Measurements from ENCODE around the gene NEU3. TPM values are rescaled to one million over a fixed set of nuclear protein-coding genes. Genes with fewer than 3 reads are reported as not detected.

The NEU3 gene
- polyA plus RNA-seq, 3 donors: 2.3 to 25.1 (median 3.9) TPM

DNA sequence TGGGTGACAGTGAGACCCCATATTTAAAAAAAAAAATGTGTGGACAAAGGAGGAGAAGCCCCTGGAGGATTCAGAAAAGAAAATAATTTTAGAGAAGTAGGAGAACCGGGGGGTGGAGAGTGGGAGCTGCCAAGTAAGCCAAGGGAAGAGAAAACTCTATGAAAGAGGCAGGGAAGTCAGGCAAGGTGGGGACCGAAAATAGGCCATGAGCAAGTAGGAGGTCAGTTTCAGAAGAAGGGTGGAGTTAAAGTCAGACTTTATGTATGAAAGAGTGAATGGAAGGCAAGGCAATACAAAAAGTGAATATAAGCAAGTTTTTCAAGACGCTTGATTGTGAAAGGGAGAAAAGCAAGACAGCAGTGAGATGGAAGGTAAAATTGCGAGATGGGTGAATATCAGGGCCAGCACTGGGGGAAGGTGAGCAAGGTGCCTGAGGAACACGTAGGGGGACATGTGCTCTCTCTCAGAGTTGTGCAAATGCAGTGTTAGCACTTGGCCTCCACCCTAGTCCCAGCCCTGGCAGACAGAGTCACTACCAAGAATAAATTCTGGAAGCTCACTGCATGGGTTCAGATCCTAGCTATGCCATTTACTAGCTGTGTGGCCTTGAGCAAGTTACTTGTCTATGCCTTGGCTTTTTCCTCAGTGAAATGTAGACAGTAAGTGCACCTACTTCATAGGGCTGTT lies 46.5 kb upstream of the NEU3 start:
- intact Hi-C loops (cut with micrococcal nuclease): no loop called here
- no peak overlapping the region for H3K27ac Mint-ChIP-seq
- H3K27ac ChIP-seq (ENCODE audit: low read depth in 1 of 2, low read length in 2 of 2): no peak overlapping the region
- TF ChIP-seq, protein P1, sequence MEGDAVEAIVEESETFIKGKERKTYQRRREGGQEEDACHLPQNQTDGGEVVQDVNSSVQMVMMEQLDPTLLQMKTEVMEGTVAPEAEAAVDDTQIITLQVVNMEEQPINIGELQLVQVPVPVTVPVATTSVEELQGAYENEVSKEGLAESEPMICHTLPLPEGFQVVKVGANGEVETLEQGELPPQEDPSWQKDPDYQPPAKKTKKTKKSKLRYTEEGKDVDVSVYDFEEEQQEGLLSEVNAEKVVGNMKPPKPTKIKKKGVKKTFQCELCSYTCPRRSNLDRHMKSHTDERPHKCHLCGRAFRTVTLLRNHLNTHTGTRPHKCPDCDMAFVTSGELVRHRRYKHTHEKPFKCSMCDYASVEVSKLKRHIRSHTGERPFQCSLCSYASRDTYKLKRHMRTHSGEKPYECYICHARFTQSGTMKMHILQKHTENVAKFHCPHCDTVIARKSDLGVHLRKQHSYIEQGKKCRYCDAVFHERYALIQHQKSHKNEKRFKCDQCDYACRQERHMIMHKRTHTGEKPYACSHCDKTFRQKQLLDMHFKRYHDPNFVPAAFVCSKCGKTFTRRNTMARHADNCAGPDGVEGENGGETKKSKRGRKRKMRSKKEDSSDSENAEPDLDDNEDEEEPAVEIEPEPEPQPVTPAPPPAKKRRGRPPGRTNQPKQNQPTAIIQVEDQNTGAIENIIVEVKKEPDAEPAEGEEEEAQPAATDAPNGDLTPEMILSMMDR (IDR thresholded peaks at IDR 0.05): no peak
- H3K4me3 Mint-ChIP-seq: no peak overlapping the region
- H3K4me3 ChIP-seq (replicated peaks in 1 of 3; ENCODE audit: low read depth in 2 of 3, low read length in 3 of 3): no peak overlapping the region
- no peak overlapping the region for H3K9ac ChIP-seq (ENCODE audit: insufficient read depth, low read length, poor library complexity, severe bottlenecking)
- peaks cover 0 to 2% (median 0%) of the 10 kb centered on the region in 3 donors for H3K27me3 Mint-ChIP-seq (ENCODE audit: low read depth in 3 of 3)
- WGBS (ENCODE audit: insufficient coverage): 97% methylated on average over 4 of the region's 5 CpGs
- no peaks in the 10 kb centered on the region for H4K20me1 ChIP-seq (ENCODE audit: insufficient read depth, low read length)
- no peaks in the 10 kb centered on the region for H3K4me1 ChIP-seq (ENCODE audit: control insufficient read depth in 1 of 2, insufficient read depth in 2 of 2, low read length in 2 of 2)
- no peaks in the 10 kb centered on the region for H3K9me3 ChIP-seq (replicated peaks in 1 of 2; ENCODE audit: control insufficient read depth in 1 of 2, insufficient read depth in 1 of 2, low read length in 2 of 2)
- H3K36me3 ChIP-seq (replicated peaks in 1 of 2; ENCODE audit: control insufficient read depth in 1 of 2, insufficient read depth in 2 of 2, low read length in 2 of 2): no peaks in the 10 kb centered on the region
- no peak overlapping the region for H3K4me2 ChIP-seq (replicated peaks; ENCODE audit: extremely low read depth, low read length, poor library complexity, severe bottlenecking)
- DNase-seq: no peak
- H3K79me2 ChIP-seq (ENCODE audit: insufficient read depth, low read length): no peaks in the 10 kb centered on the region
- H2AFZ ChIP-seq (ENCODE audit: insufficient read depth, low read depth, low read length, poor library complexity, severe bottlenecking): no peak overlapping the region
- peaks cover 2% of the 10 kb centered on the region for H3K4me1 Mint-ChIP-seq
- H3K9me3 Mint-ChIP-seq: no peaks in the 10 kb centered on the region
- H3K27me3 ChIP-seq (ENCODE audit: control insufficient read depth in 2 of 2, insufficient read depth in 2 of 2, low read length in 2 of 2): no peaks in the 10 kb centered on the region
- peaks cover 46 to 54% of the 10 kb centered on the region in 2 donors for H3K36me3 Mint-ChIP-seq

DNA sequence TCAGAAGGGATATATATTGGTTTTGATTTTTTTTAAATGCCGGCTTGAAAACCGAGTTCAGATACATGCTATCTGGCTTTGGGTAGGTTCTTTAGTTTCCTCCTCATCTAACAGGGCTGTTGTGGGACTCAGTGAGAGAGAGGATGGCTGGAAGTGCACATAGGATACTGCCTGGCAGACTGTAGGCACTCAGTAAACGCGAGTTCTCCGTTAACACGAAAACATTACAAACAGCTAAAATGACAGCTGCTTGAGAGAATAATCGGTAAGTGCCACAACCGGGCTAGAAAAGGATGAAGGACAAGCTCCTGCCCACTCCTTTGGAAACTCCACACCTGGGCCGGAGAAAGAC lies 40.2 kb upstream of the NEU3 start:
- peaks cover 48% of the 10 kb centered on the region for H3K79me2 ChIP-seq (ENCODE audit: insufficient read depth, low read length)

More for the DNA sequence above, 40.2 kb upstream of the NEU3 start:
- peak overlapping the region; percentile 46 to 92 for H3K27ac ChIP-seq (ENCODE audit: low read depth in 1 of 2, low read length in 2 of 2)
- H3K4me3 ChIP-seq (replicated peaks in 1 of 3; ENCODE audit: low read depth in 2 of 3, low read length in 3 of 3): peak overlapping the region; percentile 69 to 88 (median 80)
- peaks cover 4 to 11% of the 10 kb centered on the region in 2 donors for H3K36me3 ChIP-seq (replicated peaks in 1 of 2; ENCODE audit: control insufficient read depth in 1 of 2, insufficient read depth in 2 of 2, low read length in 2 of 2)
- no peaks in the 10 kb centered on the region for H3K27me3 ChIP-seq (ENCODE audit: control insufficient read depth in 2 of 2, insufficient read depth in 2 of 2, low read length in 2 of 2)
- Mint-ChIP-seq H3K36me3 (peaks cover 16 to 37% of the 10 kb centered on the region in 2 donors), H3K9me3 (no peaks in the 10 kb centered on the region), H3K27me3 (ENCODE audit: low read depth in 3 of 3) (peaks cover 0 to 3% (median 0%) of the 10 kb centered on the region in 3 donors), H3K27ac (peak overlapping the region; percentile 95 to 98 (median 97)), H3K4me3 (peak overlapping the region; percentile 96 to 98), H3K4me1 (peaks cover 31% of the 10 kb centered on the region)
- peak overlapping the region; percentile 86 for H3K9ac ChIP-seq (ENCODE audit: insufficient read depth, low read length, poor library complexity, severe bottlenecking)
- DNase-seq: peak in 1 of 3 donors; percentile 12
- H3K4me1 ChIP-seq (ENCODE audit: control insufficient read depth in 1 of 2, insufficient read depth in 2 of 2, low read length in 2 of 2): peaks cover 19 to 25% of the 10 kb centered on the region in 2 donors
- H3K4me2 ChIP-seq (replicated peaks; ENCODE audit: extremely low read depth, low read length, poor library complexity, severe bottlenecking): peak overlapping the region; percentile 84
- H2AFZ ChIP-seq (ENCODE audit: insufficient read depth, low read depth, low read length, poor library complexity, severe bottlenecking): peak overlapping the region; percentile 95
- TF ChIP-seq, protein P1 (IDR thresholded peaks at IDR 0.05): no peak
- intact Hi-C loops (cut with micrococcal nuclease): loop anchor here in 1 of 2 donors (2.0 to 5.0 kb wide), 2 partner anchors 34 to 42 kb away; no protein-coding TSS in a partner anchor
- H3K9me3 ChIP-seq (replicated peaks in 1 of 2; ENCODE audit: control insufficient read depth in 1 of 2, insufficient read depth in 1 of 2, low read length in 2 of 2): no peaks in the 10 kb centered on the region
- WGBS (ENCODE audit: insufficient coverage): 0% methylated on average over 5 of the region's 9 CpGs
- H4K20me1 ChIP-seq (ENCODE audit: insufficient read depth, low read length): peaks cover 14% of the 10 kb centered on the region
